HG03457 (cell line): ENCODE data around the gene FBXW2.

Experiments
- ATAC-seq: cut with Tn5 transposase; IDR thresholded peaks from one replicate; pipeline ENCODE4 v1.9.1; 2021; ENCODE audit warnings: moderate number of reproducible peaks; ENCODE audit not compliant: unreplicated experiment

The FBXW2 gene

DNA sequence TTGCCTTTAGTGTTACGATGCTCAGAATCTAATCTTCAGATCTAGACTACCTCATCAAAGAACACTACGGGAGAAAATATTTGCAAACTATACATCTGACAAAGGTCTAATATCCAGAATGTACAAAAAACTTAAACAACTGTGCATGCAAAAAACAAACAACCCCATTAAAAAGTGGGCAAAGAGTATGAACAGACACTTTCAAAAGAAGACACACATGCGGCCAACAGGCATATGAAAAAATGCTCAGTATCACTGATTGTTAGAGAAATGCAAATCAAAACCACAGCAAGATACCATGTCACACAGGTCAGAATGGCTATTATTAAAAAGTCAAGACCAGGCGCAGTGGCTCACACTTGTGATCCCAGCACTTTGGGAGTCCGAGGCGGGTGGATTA lies 47.9 kb downstream of the FBXW2 start:
- ATAC-seq = no peak

DNA sequence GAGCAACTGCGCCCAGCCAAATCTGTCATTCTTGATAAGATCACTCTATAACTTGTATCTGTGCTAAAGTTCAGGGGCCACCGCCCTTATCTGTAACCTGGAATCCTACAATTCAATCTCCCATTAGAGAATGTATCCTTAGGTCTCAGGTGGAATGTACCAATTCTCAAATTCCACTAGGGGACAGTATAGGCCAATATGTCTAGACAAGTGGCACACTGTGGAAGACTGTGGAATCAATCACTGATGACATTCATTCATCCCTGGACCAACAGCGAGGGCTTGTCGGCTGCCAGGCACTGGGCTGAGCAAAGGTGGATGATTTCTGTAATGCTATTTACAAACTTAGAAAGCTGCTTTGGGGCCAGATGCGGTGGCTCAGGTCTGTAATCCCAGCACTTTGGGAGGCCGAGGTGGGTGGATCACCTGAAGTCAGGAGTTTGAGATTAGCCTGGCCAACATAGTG lies 50.2 kb downstream of the FBXW2 start:
- no peak for ATAC-seq

DNA sequence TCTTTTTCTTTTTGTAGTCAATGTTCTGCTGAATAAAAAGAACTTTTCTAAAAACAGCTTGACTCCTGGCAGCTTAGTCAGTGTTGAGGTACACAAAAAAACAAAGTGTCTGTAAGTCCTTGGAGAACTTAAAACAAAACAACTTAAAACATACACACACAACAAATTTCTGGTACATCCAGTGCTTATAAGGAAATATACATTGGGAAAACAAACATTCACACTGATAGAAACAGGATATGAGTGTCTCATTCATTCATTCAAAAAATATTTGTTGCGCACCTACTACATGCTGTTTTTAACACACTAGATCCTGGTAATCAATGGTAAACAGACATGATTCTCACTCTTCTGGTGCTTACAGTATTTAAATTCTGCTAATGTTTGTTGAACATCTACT lies 51.5 kb downstream of the FBXW2 start:
- ATAC-seq = no peak

DNA sequence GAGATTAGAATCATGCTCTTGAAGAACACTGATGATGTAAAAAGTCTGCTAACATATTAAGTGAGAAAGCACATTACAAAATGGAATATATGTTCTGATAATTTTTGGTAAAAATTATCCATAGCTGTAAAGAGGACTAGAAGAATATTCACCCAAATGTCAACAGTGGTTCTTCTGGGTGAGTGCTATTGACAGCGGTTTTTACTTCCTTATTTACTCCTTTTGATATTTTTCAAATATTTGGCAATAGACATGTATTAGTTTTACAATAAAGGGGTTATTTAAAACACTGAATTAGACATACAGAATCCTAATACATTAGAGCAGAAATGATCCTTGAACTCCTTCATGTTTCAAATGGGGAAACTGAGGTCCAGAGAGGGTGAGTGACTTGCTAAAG lies 52.0 kb downstream of the FBXW2 start:
- no peak for ATAC-seq

DNA sequence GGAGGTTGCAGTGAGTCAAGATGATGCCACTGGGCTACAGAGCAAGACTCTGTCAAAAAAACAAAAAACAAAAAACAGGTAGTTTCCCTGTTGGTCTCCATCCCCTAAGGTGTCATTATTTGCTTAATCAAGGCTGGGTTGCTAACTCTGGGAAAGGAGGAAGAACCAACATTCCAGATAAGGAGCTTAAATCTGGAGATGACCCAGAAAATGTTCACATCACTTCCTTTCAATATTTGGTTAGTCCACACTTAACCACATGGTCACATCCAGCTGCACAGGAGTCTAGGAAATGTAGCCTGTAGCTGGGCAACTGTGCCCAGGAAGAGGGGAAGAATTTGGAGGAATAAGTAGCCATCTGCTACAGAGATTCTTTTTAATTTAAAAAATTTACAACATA lies 53.1 kb downstream of the FBXW2 start:
- no peak for ATAC-seq

DNA sequence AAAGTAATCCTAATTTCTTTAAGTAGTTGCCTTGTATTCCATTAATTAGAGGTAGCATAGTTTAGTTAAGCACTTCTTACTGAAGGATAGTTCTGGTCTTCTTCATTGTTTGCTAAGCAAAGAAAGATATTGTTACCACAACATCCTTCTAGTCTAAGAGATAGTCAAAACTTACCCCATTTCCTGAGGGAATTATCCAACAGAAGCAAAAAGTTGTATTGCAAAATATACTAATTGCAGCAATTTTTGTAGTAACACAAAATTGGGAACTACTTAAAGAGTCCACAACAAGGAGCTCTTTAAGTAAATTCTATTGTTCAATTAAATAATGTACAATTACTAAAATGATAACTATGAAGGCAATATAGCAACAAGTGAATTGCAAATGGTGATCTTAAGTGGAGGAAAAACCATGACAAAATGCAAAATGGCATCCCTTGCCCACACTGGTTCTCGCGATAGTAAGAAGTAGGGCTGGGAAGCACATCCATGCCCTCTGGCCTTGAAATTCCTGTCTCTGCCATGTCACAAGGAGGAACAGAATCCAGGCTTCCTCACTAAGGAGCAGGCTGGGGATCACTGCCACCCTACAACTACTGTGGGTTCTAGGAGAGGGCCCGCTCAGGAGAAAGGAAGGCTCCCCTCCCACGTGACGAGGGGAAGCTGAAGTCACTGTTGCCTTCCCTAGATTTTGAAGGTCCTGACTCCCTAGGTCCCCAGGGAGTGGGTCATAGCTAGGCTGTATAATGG lies 55.6 kb downstream of the FBXW2 start:
- no peak for ATAC-seq

DNA sequence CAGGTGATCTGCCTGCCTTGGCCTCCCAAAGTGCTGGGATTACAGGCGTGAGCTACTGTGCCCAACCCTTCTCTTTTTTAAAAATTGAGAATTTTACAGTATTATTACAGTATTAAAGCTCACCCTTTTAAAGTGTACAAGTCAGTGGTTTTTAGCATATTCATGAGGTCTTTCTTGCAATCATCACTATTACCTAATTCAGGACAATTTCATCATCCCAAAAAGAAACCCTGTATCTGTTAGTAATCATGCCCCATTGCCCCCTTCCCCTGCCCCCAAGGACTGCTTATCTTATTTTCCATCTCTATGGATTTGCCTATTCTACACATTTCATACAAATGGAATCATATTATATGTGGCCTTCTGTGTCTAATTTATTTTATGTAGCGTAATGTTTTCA lies 56.3 kb downstream of the FBXW2 start:
- no peak for ATAC-seq

DNA sequence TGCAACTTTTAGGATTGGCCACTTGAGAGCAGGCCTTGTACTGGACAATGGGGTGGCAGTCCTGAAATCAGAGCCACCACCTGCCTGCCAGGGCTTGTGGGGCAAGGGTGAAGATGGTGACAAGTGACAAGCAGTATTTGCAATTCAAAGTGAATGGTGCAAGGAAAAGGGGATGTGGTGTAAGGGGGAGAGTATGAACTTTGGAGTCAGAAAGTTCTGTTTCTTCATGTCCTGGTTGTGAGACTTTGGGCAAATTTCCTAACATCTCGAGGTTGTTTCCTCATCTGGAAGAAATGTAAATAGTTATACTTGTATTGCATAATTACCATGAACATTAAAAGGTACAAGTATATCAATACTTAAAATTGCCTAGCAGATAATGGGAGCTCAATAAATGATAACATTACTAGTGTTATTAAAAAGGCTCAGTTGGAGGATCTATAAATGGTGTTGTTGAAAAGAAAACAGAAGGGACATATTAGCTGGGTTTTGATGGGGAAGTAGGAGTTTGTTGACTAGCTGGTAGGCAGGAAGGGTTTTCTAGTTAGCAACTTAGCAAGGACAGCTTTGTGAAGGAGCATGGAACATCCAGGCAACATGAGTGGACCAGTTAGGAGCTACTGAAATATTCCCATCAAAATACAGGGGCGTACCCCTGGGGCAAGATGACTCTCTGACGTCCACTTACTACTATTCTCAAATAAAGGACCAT lies 57.6 kb downstream of the FBXW2 start:
- ATAC-seq = no peak

DNA sequence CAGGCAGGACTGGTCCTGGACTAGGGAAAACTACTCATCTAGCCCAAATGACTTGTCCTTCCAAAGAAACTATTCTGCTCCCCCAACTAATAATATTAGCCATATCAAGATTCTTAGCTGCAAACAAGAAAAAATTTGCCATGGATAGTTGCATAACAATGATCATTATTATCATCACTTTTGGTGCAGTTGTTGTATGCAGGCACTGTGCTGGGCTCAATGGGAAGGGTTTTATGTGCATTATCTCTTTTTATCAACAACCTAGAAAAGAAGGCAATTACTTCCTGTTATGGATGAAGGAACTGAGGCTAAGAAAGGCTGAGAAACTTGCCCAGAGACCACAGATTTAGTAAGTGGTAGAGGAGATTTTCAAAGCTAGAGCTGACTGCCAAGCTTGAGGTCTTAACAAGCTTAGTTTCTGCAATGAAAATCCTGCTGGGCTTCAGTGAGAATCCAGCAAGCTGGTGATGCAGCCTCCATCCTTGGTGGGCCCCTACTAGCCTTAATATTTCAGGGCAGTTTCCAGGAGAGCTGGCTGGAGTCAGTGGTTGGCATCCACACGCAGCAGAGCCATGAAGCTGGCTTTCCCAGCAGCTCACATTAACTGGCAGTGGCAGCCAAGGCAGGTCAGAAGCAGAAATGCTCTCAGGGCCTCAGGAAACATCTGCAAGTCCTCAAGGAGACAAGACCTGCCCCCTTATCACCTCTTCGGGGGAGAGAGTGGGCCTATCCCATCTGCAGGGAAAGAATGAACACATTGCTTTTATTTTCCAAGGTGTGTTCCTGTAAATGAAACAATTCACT lies 58.4 kb downstream of the FBXW2 start:
- ATAC-seq = no peak

DNA sequence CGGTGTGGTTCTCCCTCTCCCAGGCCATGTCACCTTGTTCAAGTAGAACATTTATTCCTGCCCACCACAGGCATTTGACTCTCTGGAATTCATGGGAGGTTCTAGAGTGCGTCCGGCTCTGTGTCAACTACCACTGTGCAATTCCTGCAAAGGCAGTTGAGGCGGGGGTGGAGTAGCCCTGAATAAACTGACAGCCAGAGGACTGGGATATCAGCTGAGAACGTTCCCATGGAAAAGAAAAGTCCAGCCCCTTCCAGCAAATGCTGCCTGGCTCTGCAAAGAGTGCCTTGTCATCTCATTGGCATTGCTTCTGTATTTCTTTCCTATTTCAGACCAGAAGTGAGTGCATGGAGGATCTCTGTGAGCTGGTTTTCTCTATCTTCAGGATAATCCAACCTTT lies 60.0 kb downstream of the FBXW2 start:
- no peak for ATAC-seq

DNA sequence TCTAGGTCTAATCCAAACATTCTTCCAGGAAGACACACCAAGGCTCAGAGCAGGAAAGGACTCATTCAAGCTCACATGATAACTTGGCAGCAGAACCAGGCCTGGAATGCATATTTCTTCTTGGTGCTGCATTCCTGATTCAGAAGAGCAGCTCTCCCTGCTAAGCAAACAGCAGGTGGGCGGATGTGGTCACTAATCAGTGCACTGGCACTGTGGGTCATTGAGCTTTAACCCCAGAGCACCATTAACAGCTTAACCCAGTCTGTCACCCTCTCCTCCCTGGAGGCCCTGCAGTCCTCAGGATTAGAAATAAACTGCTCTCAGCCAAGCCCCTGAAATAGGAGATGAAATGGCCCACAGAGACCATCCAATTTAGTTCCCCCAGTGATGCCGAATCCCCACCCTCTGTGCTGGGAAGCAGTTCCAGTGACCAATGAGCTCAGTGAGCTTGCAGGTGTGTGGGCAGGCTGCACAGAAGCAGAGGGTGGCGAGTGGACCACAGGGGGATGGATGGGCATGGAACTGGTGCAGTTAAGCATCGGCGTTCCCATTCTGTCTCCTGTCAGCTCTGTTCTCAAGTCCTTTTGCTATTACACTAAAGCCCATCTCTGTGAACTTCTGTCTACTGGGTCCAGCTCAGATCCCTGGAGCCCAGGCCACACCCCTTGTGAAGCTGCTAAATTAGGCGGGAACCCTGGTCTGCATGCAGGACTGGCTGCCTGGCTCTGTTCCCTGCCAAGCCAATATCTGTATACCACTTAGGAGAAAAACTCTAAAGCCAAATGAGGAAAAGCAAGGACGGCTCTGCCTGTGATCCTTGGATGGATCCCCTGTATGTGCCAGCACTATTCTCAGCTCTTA lies 62.3 kb downstream of the FBXW2 start:
- ATAC-seq = no peak

DNA sequence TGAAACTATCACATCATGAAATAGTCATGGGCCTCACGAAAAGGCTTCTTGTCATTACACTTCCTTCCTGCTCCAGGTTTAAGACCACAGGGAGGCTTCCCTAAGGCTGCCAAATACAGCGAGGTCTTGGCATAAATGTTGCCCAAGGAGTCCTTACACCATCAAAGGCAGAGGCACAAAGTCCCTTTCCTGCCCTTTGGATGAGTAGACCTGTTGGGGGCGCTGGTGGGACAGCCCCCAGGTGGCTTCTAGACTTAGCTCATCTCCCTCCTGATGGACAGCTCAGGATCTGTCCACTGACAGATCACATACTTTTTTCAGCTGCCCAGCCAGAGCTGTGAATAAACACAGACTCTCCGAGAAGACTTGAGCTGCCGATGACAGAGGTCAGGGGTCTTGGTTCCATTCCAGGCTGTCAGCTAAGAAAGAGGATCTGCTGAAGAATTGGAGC lies 63.4 kb downstream of the FBXW2 start:
- no peak for ATAC-seq

DNA sequence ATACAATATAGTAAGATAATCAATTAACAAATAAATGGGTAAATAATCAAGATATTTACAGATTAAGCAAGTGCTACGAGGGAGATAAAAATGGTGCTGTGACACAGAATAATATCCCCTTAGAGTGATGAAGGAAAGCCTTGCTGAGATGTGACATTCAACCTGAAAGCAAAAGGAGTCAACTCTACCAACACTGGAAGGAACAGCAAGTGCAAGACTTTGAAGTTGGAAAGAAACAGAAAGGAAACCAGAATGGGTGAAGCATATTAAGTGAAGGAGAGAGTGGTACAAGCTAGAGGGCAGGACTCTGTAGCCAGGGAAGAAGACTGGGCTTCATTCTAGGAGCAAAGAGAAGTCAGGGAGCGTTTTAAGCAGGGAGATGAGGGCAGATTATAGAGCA lies 66.7 kb downstream of the FBXW2 start:
- ATAC-seq = no peak

DNA sequence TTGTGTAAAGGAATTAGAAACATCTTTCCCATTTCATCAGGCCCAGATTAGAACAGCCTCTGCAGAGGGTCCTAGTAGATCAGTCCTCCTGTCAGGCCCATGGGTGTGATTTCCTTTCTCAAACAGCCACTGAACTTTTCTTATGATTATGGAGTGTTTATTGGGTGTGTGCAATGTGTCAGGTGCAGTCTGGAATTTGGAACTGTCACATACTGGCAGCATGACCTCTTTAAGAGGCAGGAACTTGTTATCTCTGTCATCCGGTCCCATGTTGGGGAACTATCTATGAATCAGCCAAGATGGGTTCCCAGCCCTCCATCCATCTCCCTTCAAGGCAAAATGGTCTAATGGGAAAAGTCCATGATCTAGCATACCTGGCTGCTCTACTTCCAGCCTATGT lies 67.3 kb downstream of the FBXW2 start:
- no peak for ATAC-seq

DNA sequence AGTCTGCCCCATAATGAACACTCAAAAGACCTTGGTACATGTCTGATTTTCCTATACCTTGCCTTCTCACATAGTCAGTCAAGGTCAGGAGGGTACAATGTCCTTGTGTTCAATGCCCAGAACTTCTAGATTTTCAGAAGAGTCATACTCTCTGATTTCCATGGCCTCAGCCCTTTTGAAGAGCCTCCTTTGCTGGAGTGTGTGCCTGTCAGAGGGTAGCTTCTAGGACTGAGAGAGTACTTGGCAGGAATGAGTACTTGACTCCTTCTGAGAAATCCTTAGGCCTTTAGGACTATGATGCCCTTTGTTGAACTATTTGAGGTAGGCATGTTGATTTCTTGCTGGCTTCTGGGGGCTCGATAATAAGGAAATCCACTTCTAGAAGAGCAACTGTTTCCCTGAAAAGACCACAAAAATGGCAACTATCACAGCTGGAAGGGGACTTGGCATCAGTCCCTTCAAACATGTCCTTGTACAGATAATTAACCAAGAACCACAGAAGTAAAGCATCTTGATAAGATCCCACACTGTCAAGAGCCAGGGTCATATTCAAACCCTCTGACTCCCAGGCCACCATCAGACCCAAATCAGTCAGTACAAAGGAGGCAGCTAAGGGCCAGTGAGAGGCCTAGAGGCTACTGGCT lies 68.3 kb downstream of the FBXW2 start:
- no peak for ATAC-seq

DNA sequence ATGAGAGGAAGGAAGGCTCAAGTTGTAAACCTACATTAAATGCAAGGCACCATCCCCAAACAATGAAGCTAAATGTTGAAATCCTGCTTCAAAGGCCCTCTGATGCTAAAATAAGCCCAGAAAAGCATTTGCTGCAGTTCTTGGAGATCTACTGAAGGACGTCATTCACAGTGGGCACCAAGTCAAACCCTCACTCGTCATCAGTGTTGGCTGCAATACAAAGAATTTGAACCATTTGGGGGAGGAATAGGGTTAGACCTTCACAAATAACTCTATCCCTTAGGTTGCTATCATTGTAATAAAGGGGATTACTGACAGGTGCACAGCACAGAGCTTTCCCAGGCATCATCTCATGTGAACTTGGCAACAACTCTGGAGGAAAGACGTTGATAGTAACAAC lies 69.7 kb downstream of the FBXW2 start:
- ATAC-seq = no peak

DNA sequence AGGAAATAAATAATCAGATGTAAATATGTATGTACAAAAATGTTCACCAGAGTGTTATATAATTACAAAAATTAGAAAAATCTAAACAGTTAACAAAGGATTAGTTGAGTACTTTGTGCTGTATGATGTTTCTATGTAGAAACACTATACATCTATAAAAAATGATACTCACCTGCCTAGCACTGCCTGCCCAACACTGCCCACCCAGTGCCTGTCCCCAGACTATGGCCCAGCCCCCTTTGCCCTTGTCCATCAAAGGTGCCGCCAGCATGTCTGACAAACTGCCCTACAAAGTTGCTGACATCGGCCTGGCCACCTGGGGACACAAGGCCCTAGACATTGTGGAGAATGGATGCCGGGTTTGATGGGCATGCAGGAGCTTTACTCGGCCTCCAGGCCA lies 72.8 kb downstream of the FBXW2 start:
- ATAC-seq = no peak

DNA sequence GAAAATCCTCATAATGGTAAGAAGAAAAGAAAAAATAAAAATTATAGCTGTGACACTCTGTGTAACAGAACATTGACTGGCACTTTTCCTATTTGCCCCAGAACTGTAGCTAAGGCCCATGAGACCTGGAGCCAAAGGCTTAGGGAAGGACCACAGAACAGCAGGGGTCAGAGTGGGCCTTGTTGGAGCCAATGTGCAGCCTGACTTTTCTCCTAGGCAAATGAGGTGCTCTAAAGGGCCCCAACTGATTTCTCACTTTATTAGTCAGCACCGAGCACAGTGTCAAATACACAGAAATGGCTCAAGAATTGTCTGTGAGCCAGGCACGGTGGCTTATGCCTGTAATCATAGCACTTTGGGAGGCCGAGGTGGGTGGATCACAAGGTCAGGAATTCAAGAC lies 74.9 kb downstream of the FBXW2 start:
- no peak for ATAC-seq

DNA sequence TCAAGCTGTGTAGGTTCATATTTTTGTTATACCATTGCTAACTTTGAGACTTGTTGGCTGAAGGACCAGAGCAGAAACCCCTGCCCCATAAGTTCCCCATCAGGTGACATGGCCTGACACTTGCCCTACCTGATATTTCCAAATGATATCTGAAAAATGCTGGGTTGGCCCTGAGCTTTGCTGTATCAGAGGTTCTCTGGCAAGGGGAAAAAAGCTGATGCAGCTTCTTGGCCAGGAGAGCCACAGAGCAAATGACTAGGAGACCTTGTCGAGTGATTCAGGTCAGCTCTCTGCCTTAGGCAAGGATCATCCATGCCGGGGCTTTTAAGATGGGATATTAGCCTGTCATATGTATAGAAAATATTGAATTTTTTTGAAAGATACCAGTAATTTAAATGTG lies 76.0 kb downstream of the FBXW2 start:
- ATAC-seq = no peak

DNA sequence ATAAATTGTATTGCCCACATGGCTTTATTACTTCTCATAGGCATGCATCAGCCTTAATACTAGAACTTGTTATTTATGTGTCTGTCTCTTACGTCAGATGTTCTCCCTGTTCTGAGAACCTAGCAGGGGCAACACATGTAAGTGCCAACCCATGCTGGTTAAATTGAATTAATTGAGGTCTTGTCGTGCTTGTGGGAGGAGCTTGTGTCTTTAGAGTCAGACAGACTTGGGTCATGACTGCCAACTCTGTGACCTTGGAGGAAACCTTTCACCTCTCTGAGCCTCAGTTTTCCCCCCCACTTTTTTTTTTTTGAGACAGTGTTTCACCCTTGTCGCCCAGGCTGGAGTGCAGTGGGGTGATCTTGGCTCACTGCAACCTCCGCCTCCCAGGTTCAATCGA lies 76.7 kb downstream of the FBXW2 start:
- no peak for ATAC-seq
